Ramos (cell line): ENCODE measurements around the gene DCC.

Experiments
- in situ Hi-C: fragments of 300-500 bp; cut with MboI; formaldehyde crosslinking; loops from one replicate; pipeline ENCODE4 v1.14.3; 2022; ENCODE audit warnings: low sequenced_read_pairs; ENCODE audit not compliant: unreplicated experiment

DCC gene

DNA sequence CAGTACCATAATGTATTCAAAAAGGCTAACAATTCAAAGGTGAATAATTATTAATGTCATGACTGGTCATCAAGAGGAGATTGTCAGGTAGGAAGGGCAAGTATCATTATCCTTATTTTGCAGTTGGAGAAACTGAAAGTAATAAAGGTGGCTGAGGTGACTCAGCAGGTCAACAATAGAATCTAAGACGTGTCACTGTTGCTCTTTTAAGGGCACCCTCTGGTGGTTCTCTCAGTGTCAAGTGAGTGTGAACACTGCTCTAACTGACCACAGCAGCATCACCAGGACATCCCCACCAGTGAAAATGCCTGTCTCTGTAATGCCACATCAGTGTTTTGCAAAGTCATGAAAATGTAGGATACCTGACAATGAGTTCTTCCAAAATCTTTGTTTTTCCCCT is 69.7 kb downstream of the DCC start:
- in situ Hi-C loops = no loop called here

DNA sequence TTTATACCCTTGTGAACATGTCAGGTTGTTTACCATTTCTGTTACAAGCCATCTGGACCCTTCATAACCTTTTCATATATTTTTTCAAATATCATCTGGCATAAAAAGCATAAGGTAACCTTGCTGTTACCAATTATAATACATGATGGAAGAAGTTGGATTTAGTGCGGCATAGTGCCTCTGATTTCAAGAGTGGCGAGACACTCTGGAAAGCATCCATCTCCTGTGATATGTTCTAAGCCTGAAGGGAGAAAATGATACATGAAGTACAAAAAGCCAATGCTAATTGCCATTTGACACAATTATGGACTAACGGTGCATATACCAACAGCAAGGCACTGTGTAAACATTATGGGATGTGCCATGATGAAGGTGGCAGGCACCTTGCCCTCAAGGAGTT is 75.1 kb downstream of the DCC start:
- in situ Hi-C loops = no loop called here

DNA sequence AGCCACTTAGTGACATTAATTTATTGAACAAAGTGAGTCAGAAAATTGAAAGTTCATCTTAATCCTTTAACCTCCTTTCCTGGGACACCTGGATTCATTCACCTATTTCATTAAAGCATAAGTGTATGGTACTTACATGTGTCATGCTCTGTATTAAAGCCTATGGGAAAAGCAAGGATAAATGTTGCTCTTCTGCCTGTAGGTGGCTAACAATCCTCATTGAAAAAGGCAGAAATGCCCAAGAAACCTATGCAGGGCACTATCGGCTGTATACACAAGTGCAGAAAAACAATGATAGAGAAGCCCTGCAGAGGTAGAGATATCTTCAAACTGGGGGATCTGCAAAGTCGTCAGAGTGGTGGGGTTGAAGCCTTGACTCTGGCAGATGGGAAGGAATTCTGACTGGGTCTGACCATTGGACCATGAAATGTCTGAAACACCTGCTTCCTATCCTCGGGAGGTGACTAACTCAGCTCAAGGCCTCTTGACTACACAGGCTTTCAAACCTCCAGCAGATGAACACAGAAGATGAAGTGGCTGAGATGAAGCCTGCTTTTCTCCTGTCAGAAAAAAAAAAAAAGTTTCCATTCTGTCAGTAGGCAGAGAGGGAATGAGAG is 83.1 kb downstream of the DCC start:
- in situ Hi-C loops = no loop called here

DNA sequence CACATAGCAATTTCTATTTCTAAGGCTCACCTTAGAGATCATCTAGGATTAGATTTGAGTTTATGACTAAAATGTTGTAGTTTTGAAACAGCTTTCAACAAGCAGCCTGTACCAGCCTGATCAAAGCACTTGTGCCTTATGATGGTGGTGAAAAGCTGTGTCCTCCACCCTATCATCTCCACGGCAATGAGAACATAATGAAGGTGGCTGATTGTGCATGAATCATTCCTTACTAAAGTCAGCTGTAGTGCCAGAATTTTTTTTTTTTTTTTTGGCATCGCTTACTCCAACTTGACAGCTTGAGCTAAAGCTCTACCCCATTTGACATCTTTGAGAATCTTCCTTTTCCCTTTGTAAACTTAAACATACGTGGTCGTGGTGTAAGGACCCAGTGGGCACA is 86.0 kb downstream of the DCC start:
- in situ Hi-C loops = no loop called here

DNA sequence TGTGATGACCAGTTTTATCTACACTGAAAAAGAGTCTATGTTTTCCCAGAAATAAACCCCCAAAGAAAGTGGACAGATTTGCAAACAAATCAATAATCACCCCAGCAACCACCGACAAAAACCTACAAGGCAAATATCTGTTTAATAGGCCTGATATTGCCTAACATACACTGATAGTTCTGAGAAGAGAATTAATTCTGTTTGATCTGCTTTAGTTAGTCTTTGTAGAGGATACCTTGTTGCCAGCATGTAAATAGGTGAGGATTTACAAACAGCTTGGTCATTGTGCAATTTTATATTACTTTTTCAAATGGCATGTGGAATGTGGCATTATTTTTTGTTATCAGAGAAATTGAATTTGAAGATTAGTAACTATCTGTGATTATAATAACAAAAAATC is 86.5 kb downstream of the DCC start:
- in situ Hi-C loops = no loop called here

DNA sequence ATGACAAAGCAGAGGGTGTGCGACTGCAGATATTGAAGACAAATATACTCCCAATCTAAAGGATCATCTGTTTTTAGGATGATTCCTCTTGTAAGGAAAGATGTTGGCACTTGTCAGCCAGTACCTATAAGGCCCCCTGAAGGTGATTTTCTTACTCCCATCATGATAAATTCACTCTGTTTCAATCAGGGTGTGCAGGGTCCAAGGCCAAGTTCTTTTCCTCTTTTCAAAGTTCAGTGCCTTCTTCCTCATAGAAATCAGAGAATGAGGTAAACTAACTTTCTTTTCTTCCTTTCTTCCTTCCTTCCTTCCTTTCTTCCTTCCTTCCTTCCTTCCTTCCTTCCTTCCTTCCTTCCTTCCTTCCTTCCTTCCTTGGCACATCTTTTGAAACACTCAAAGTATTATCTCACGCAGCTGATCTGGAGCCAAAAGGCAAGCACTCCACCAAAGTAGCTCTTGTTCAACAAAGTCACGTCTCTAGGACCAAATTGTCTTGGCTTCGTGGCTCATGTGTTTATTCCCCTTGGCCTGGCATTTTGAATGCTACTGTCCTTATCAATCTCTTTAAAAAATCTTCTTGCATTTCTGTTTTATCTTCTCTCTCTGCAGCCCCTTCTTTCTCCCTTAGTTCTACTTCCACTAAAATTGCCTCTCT is 87.7 kb downstream of the DCC start:
- in situ Hi-C loops = no loop called here

DNA sequence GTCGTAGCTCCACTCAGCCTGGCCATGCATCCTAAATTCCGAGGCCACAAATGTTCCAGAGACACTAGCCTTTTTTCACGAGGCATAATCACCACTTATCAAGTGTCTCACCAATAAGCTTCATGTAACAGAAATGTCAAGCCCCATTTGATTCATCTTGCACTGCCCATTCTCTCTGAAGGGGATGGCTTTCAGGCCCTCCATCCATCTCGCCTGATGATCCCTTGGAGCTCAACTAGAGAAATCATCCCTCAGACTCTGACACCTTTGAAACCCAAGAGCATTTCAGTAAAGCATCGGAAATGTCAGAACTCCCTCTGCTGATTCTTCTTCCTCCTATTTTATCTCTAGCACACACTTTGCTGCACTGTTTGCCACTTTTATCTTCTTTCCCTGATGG is 91.7 kb downstream of the DCC start:
- in situ Hi-C loops = no loop called here

DNA sequence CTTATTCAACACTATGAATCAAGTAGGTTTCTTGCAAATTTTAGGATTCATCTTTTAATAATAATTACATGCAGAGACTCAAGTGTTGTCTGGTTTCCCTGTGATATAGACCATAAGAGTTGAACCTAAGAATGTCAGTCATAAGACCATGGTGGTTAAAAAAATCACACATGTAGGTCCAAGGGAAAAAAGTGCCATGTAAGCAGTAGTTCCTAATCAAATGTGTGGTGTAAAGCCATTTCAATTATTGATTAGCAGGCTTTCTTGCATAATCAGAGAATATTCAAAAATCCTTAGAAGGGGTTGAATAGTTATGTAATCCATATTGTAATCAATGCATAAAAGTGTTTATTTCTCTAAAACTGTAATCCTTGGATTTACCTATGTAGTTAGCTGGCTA is 93.8 kb downstream of the DCC start:
- in situ Hi-C loops = no loop called here

DNA sequence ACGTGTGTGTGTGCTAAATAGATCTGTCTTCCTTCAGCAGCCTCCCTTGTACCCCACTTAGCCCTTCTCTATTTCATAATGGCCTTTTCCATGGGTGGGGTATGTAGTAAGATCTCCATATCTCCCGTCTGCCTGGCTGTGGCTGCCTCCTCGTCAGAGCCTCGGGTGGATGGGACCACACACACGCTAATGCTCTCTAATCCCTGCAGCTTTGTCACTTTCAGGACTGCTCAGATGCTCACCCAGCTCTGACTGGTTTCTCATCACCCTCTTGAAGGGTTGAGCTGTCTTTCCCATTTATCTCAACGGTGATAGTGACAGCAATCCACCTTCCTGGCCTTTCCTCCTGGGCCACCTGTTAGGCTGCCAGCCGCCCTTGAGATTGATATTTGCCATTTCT is 95.3 kb downstream of the DCC start:
- in situ Hi-C loops = no loop called here

DNA sequence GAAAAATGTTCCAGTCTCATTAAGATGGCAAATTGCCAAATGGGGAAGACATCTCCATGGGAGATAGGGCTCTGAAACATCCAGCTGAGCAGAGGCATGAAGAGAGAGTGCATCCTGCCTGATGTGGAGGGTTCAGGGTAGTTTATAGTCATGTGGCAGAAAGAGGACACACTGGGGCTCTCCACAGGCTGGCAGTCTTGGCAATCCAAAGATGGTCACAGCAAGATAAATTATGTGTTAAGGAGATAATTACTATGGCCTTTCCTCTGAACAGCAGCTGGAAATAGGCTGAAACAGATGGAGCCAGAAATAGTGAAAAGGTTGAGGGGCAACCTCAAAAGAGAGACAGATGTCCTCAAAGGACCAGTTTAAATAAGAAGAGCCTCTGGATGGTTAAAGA is 97.2 kb downstream of the DCC start:
- in situ Hi-C loops = no loop called here

DNA sequence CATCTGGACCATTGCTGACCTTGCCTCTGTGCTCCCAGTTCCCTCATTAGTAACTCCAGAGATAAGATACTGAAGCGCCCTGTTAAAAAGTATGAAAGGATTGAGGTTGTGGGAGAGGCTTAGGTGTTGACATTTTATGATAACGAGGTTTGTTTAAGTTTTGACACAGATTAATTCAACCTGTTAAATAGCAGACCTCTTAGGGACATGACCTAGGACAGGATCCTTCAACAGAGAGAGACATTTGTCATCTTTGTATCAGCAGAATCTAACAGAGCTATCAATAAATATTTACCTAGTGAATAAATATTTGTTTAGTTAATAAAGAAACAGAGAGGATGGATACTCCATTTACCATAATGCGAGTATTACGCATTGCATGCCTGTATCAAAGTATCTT is 99.5 kb downstream of the DCC start:
- in situ Hi-C loops = no loop called here

DNA sequence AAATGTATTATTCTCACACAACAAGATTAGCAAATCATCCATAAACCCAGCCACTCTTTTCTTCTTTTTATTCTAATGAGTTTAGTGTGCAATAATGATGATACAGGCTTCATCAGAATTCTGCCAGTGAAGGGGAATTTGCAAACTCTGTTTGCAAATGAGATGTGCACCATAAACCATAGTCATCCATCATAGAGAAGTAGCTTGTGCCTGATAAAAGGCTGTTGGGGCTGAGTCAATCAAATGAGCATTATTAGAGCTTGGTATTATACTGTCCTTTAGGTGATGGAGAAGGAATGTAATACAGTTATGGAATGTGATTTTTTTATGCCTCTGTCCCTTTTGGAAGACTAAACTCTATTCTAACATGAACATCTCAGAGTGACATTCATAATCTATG is 101.8 kb downstream of the DCC start:
- in situ Hi-C loops = no loop called here

DNA sequence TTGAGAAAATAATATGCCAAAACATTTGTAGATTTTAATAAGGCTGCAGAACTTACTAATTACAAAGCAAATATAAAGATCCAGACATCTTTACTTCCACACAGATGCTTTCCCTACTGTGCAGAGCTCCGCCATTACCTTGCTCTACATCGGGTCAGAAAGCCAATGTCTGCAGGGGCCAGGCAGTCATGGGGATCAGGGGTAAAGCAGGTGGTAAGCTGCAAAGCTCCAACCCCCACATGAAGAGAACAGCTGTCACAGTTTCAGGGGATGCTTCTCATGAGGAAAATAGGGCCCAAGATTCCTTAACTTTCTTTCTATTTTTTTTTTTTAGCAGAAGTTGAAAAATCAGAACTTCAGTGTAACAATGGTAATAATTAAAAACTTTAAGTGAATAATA is 102.7 kb downstream of the DCC start:
- in situ Hi-C loops = no loop called here

DNA sequence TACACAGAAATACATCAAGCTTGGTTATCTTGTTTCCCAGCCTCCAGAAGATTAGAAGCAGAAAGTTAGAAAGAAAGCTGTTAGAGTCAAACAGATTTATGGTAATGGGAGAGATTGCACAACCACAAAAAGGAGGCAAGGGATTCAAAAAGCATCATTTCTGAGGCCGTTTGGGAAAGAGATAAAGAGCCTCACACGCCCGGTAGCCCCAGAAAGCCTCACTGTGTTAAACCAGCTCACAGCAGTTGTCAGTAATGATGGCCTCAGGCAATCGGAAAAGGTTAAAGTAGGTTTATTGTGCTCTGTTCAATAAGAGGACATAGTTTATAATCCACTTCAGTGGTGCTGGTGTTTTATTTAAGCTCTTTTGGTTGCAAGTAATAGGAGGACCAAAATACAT is 111.3 kb downstream of the DCC start:
- in situ Hi-C loops = no loop called here

DNA sequence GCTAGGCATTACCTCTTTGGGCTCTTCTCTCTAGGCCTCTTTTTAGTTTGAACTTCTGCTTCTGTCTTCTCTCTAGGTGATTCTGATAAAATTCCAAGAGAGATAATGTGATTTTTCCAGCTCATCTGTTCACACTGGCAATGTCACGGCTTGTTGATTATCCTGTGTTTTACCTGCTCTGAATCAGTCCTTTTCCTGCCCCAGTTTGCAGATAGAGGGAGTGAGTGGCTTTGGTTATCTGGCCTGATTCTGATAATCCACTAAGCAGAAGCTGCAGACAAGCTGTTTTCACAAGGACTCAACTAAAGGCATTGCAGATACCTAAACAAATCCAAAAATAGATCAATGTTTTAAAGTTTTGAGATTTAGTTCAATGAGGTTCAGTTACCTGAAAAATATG is 111.9 kb downstream of the DCC start:
- in situ Hi-C loops = no loop called here

DNA sequence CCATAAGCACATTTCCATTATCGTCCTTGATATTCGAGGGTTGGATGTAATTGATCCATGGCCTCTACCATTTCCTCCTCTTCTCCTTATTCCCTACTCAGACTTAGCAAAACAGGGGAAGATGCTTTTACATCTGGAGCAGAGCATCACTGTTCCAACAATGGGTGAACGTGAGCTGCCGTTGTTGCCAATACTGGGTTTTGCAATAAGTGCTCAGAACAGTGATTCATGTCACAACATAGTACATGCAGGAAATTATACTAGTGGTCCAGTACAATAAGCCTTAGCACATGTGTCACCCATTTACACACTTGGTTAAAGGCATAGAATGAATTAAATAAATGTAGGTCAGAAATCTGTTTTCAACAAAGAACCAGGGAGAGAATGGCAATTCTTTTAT is 112.4 kb downstream of the DCC start:
- in situ Hi-C loops = no loop called here

DNA sequence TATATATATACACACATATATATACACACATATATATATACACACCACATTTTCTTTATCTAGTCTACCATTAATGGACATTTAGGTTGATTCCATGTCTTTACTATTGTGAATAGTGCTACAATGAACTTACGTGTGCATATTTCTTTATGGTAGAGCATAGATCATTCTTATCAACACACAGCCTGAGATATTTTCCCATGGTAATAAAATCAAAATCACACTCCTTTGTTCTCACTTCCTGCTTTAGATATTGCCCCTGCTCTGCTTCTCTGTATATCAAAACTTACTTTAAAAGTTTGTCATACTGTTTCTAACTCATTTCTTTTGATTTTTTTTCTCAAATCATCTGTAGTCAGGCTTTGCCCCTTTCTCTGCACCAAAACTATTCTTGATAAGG is 119.9 kb downstream of the DCC start:
- in situ Hi-C loops = no loop called here

DNA sequence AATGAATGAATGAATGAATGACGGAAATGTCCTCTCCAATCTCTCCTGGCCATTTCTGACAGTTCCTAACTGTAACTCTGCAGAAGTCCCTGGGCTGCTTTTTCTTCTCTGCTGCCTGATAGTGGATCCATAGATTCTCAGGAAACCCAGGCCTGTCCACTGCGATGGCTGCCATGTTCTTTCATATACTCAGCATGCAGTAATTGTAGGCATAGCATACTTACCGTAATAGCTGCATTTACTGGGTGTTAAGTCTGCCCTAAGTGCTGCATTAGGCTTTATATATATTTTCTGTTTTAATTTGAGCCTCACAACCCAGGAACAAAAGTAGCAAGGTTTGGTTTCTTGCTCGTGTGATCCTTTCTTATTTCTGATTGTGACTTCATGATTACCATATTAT is 122.9 kb downstream of the DCC start:
- in situ Hi-C loops = no loop called here

DNA sequence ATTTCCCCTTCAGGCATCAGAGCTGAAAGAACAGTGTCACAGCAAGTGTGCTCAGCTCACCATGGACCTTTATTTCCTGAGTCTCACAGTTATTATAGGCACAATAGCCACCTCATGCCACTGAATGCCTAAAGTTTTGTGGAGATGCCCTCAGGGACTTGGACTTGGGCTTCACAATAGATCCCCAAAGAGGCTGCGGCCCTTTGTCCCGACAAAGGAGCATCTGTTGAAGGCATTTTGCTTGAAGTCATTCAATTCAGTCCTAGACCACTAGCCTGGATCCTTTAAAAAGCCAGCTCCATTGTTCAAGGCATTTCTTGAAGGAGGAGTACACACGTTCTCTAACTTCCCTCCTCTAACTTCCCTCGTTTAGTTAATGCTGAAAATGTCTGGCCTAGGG is 125.4 kb downstream of the DCC start:
- in situ Hi-C loops = no loop called here

DNA sequence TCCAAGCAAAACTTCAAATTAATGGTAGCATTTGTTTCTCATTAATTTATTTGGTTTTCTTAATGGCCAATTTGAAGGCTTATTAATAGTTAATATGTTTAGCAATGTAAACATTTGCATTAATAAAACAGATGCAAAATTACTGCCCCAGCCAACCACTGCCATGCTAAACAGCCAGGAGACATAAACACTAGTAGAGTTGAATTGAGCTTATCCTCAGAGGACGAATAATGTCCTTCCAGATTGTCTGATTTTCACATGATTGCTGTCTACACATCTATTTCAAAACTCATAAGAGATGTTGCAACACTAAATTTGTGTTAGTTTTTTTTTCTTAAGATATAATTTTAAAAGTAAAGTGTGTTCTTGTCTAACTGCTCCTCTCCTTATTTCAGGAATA is 128.5 kb downstream of the DCC start:
- in situ Hi-C loops = no loop called here

DNA sequence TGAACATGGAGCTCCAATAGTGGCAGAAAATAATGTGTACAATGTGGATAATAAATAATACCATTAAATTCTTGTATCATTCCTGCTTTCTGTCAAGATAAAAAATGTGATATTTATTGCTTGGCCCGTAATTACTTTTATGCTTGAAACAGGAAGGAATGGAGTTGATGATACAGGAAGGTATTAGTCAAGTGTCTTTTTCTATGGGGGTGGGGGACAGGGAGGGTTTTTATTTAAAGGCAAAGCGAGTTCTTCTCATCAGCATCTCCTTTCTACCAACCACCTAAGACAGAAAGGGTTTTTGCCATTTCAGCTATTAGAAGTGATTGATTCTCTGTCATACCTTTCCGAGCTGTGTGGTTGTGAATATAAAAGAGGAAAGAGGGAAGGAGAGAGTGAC is 135.3 kb downstream of the DCC start:
- in situ Hi-C loops = no loop called here

DNA sequence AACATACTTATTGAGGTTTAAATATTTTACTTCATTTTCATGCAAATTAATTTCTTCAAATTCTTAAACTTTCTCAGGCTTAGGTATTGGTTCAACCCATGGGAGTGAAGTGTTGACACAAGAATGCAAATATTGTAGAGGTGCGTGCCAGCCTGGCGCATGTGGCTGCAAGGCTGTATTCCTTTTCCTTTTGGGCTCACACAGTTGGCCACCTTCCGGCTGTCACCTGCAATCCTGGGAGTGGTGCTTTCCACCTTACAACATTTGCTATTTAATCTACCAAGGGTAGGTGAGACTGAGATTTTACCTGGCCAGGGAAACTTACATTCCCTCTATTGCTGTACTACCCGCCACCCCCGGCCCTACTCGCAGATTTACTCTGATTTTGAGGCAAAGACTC is 141.1 kb downstream of the DCC start:
- in situ Hi-C loops = no loop called here

DNA sequence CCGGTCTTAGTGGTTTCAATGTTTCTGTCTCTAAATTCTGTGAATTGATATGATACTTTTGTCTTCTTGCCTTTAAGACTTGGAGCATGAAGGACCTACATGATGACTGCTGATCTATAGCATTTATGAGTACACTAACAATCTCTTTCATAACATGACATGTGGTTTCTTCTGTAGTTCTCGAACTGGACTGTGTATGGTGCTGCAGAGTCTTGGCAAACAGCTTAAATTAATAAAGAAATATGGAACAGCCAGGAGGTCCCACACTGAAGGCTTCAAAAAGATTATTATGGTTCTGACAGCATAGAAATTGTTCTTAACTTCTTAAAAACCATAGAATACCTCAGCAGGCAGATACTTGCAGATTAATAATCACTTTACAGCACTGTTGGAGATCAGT is 145.0 kb downstream of the DCC start:
- in situ Hi-C loops = no loop called here
